Esophagus muscularis mucosa (tissue), 4 donors: ENCODE data around the gene TMEM242. TPM values are rescaled to one million over a fixed set of nuclear protein-coding genes. Genes with fewer than 3 reads are reported as not detected.

ENCODE experiments used
- DNase-seq: peaks from one replicate; pipeline ENCODE4 v3.0.0-alpha.2; 2017; ENCODE audit errors: extremely low spot score
- H3K27ac ChIP-seq, 4 donors: fragments of 200-600 bp; sonication (generic); replicated peaks in 1 of 4; 1 replicate in 3 of 4; 2 replicates in 1 of 4; pipeline ENCODE4 v1.5.1; 2016 to 2019; ENCODE audit warnings: mild to moderate bottlenecking in 1 of 4
- H3K27me3 ChIP-seq, 4 donors: fragments of 200-600 bp; sonication (generic); one replicate each; pipeline versions ENCODE4 v1.5.1 to v1.6.0; 2016 to 2019
- H3K36me3 ChIP-seq, 4 donors: fragments of 200-600 bp; sonication (generic); one replicate each; pipeline ENCODE4 v1.5.1; 2016 to 2019
- H3K4me1 ChIP-seq, 4 donors: fragments of 200-600 bp; sonication (generic); one replicate each; pipeline ENCODE4 v1.5.1; 2016 to 2019
- H3K4me3 ChIP-seq, 4 donors: fragments of 200-600 bp; sonication (generic); 1 replicate in 2 of 4; 2 replicates in 2 of 4; pipeline ENCODE4 v1.5.1; 2016 to 2019; ENCODE audit warnings: mild to moderate bottlenecking in 4 of 4, moderate library complexity in 1 of 4
- H3K9me3 ChIP-seq, 4 donors: fragments of 200-600 bp; sonication (generic); 1 replicate in 3 of 4; 2 replicates in 1 of 4; pipeline ENCODE4 v1.5.1; 2016 to 2019
- CTCF ChIP-seq, 3 experiments: fragments of 200-600 bp in 2 of 3; fragments of 450-650 bp in 1 of 3; sonication (generic) in 2 of 3; IDR thresholded peaks; one replicate each; pipeline ENCODE4 v1.5.1; 2017 to 2019; ENCODE audit warnings: antibody characterized with exemption in 3 of 3, mild to moderate bottlenecking in 2 of 3, moderate library complexity in 1 of 3
- EP300 ChIP-seq: sonication (generic); formaldehyde crosslinking; IDR thresholded peaks from one replicate; pipeline ENCODE4 v1.6.1; 2017; ENCODE audit warnings: antibody characterized with exemption
- POLR2A ChIP-seq: fragments of 450-650 bp; IDR thresholded peaks from one replicate; pipeline ENCODE4 v1.6.1; 2017; ENCODE audit warnings: antibody characterized with exemption, moderate library complexity, mild to moderate bottlenecking, low read depth
- POLR2AphosphoS5 ChIP-seq, 2 donors: sonication (generic); formaldehyde crosslinking; IDR thresholded peaks; one replicate each; pipeline ENCODE4 v1.6.1; 2017; ENCODE audit warnings: antibody characterized with exemption in 2 of 2
- WGBS: methylation state at CpG from one replicate; pipeline ENCODE4 v1.1.5; 2018; 5-methylcytosine and 5-hydroxymethylcytosine counted together
- intact Hi-C: fragments of 100-400 bp; cut with DNase I; formaldehyde crosslinking; loops from one replicate; pipeline ENCODE4 v1.15.1; 2023
- total RNA-seq, 4 donors: library from RNA; depleted of rRNA; stranded (reverse); fragments of >200 nt; gene quantifications; one replicate each; pipeline versions ENCODE4 v1.1.0 to v1.2.1, GENCODE V29; 2016

The TMEM242 gene
- total RNA-seq, 4 donors from 2014 or later: 6.1 to 10.1 (median 8.0) TPM

GRCh38 chr6:157254538-157254937 is 68.8 kb downstream of the TMEM242 start:
- H3K36me3 ChIP-seq: no peaks in the 10 kb centered on the region
- no peaks in the 10 kb centered on the region for H3K9me3 ChIP-seq
- DNase-seq: no peak
- 88% methylated on average over 3 of the region's 3 CpGs for WGBS
- intact Hi-C loops: no loop called here
- H3K4me1 ChIP-seq: peaks cover 0 to 5% (median 2%) of the 10 kb centered on the region in 4 donors
- no peak overlapping the region for H3K4me3 ChIP-seq
- no peak overlapping the region for H3K27ac ChIP-seq
- TF ChIP-seq POLR2AphosphoS5 (IDR thresholded peaks at IDR 0.05): no peak
- TF ChIP-seq POLR2A: no peak
- no peak for TF ChIP-seq EP300
- no peak for TF ChIP-seq CTCF (IDR thresholded peaks at IDR 0.05)
- no peaks in the 10 kb centered on the region for H3K27me3 ChIP-seq

- intact Hi-C loops: no loop called here
- no peak overlapping the region for H3K27ac ChIP-seq
- H3K4me3 ChIP-seq: no peak overlapping the region
- TF ChIP-seq CTCF (IDR thresholded peaks at IDR 0.05): no peak
- H3K27me3 ChIP-seq: no peaks in the 10 kb centered on the region
- peaks cover 0 to 7% (median 2%) of the 10 kb centered on the region in 4 donors for H3K4me1 ChIP-seq
- no peaks in the 10 kb centered on the region for H3K36me3 ChIP-seq
- 91% methylated on average over 7 of the region's 7 CpGs for WGBS
- DNase-seq: no peak
- no peaks in the 10 kb centered on the region for H3K9me3 ChIP-seq
Measured at GRCh38 chr6:157253699-157254098, 69.6 kb downstream of the TMEM242 start.

- H3K4me1 ChIP-seq: peaks cover 0 to 7% (median 2%) of the 10 kb centered on the region in 4 donors
- intact Hi-C loops: no loop called here
- no peaks in the 10 kb centered on the region for H3K27me3 ChIP-seq
- TF ChIP-seq EP300: no peak
- no peak for TF ChIP-seq CTCF (IDR thresholded peaks at IDR 0.05)
- TF ChIP-seq POLR2AphosphoS5 (IDR thresholded peaks at IDR 0.05): no peak
- TF ChIP-seq POLR2A: no peak
- DNase-seq: no peak
- H3K36me3 ChIP-seq: no peaks in the 10 kb centered on the region
- no peak overlapping the region for H3K4me3 ChIP-seq
- no peaks in the 10 kb centered on the region for H3K9me3 ChIP-seq
- WGBS: 83% methylated on average over 6 of the region's 7 CpGs
- H3K27ac ChIP-seq: no peak overlapping the region
Measured at GRCh38 chr6:157253017-157253416, 70.3 kb downstream of the TMEM242 start.

GRCh38 chr6:157251586-157252247 is 71.6 kb downstream of the TMEM242 start:
- H3K4me3 ChIP-seq: no peak overlapping the region
- intact Hi-C loops: no loop called here
- no peaks in the 10 kb centered on the region for H3K36me3 ChIP-seq
- H3K27me3 ChIP-seq: no peaks in the 10 kb centered on the region
- H3K4me1 ChIP-seq: peaks cover 0 to 7% (median 4%) of the 10 kb centered on the region in 4 donors
- DNase-seq: no peak
- H3K27ac ChIP-seq: no peak overlapping the region
- TF ChIP-seq POLR2AphosphoS5 (IDR thresholded peaks at IDR 0.05) (no peak), POLR2A (no peak), CTCF (IDR thresholded peaks at IDR 0.05) (no peak)
- no peaks in the 10 kb centered on the region for H3K9me3 ChIP-seq
- 85% methylated on average over 8 of the region's 8 CpGs for WGBS

GRCh38 chr6:157249826-157250225 is 73.5 kb downstream of the TMEM242 start:
- no peak for DNase-seq
- no peaks in the 10 kb centered on the region for H3K9me3 ChIP-seq
- no peak for TF ChIP-seq CTCF (IDR thresholded peaks at IDR 0.05)
- no peak for TF ChIP-seq POLR2A
- no peak for TF ChIP-seq EP300
- TF ChIP-seq POLR2AphosphoS5 (IDR thresholded peaks at IDR 0.05): no peak
- H3K27ac ChIP-seq: no peak overlapping the region
- H3K27me3 ChIP-seq: no peaks in the 10 kb centered on the region
- WGBS: 74% methylated on average over 6 of the region's 8 CpGs
- H3K4me3 ChIP-seq: no peak overlapping the region
- intact Hi-C loops: no loop called here
- no peaks in the 10 kb centered on the region for H3K36me3 ChIP-seq
- H3K4me1 ChIP-seq: peaks cover 17 to 21% (median 20%) of the 10 kb centered on the region in 4 donors
